HCT116 (cell line): ENCODE measurements around the gene MED6. TPM values are rescaled to one million over a fixed set of nuclear protein-coding genes. Genes with fewer than 3 reads are reported as not detected.

Experiments
- ATAC-seq: fragments of 200-7000 bp; cut with Tn5 transposase; 2 replicates; pipeline ENCODE4 v1.9.1; 2020; ENCODE audit warnings: mild to moderate bottlenecking, moderate library complexity
- BruUV-seq: library from RNA; stranded (reverse); fragments of 400-500 nt; replicated peaks from 2 replicates; lab custom pipeline; 2021; lab: Mats Ljungman, UMichigan
- CTCF ChIA-PET: fragments of 300-600 bp; sonication (Branson Sonifier 250); formaldehyde crosslinking; loops from one replicate; lab custom pipeline; 2021; ENCODE audit warnings: antibody characterized with exemption; lab: Charles Lee
- POLR2A ChIA-PET: fragments of 300-600, 350-600 bp; sonication (Branson Sonifier 250); formaldehyde crosslinking; loops from one replicate; lab custom pipeline; 2021; ENCODE audit warnings: antibody characterized with exemption; lab: Charles Lee
- RAD21 ChIA-PET, 2 experiments: fragments of 300-600 bp; sonication (Branson Sonifier 250); formaldehyde crosslinking; loops; one replicate each; lab custom pipeline; 2023; ENCODE audit warnings: low total read pairs in 2 of 2; ENCODE audit not compliant: uncharacterized antibody in 2 of 2, unreplicated experiment in 2 of 2, low non-redundant PET in 1 of 2; lab: Charles Lee
- DNase-seq: peaks from one replicate; pipeline ENCODE4 v3.0.0-alpha.2; 2010; ENCODE audit warnings: low read depth, low spot score
- H2AFZ ChIP-seq: fragments of 200-600 bp; shearing (Covaris generic), sonication (generic); 2 replicates; pipeline ENCODE4 v1.6.1; 2017; ENCODE audit warnings: low read depth, mixed run types, mixed read lengths, antibody characterized with exemption, low read length; ENCODE audit not compliant: poor library complexity, severe bottlenecking
- H3K27ac ChIP-seq: 2 replicates; pipeline ENCODE4 v1.5.1; 2012; ENCODE audit warnings: low read depth, low read length
- H3K27me3 ChIP-seq: fragments of 200-600 bp; sonication (generic); 2 replicates; pipeline ENCODE4 v1.6.1; 2016; ENCODE audit warnings: mixed run types, low read length, mixed read lengths; ENCODE audit not compliant: insufficient read depth
- H3K36me3 ChIP-seq, 2 experiments: fragments of 200-500 bp in 1 of 2; fragments of 200-600 bp in 1 of 2; sonication (Bioruptor generic) in 1 of 2; sonication (generic) in 1 of 2; 2 replicates each; pipeline versions ENCODE4 v1.5.1 to v1.6.1; 2014 to 2016; ENCODE audit warnings: low read length in 2 of 2, inconsistent platforms in 1 of 2, mixed read lengths in 1 of 2, mixed run types in 1 of 2; ENCODE audit not compliant: insufficient read depth in 2 of 2, control insufficient read depth in 1 of 2
- H3K4me1 ChIP-seq, 2 experiments: fragments of 200-600 bp in 1 of 2; sonication (generic) in 1 of 2; 2 replicates each; pipeline versions ENCODE4 v1.5.1 to v1.6.1; 2012 to 2017; ENCODE audit warnings: low read length in 2 of 2, inconsistent platforms in 1 of 2, mild to moderate bottlenecking in 1 of 2, mixed read lengths in 1 of 2, mixed run types in 1 of 2, moderate library complexity in 1 of 2; ENCODE audit not compliant: insufficient read depth in 2 of 2, control insufficient read depth in 1 of 2
- H3K4me2 ChIP-seq: fragments of 200-600 bp; sonication (generic); 2 replicates; pipeline ENCODE4 v1.6.1; 2017; ENCODE audit warnings: mixed run types, low read length, mixed read lengths
- H3K4me3 ChIP-seq, 2 experiments: fragments of 200-600 bp in 1 of 2; sonication (generic) in 1 of 2; replicated peaks in 1 of 2; 2 replicates each; pipeline ENCODE4 v1.5.1; 2011 to 2016; ENCODE audit warnings: low read length in 2 of 2, control low read depth in 1 of 2, low read depth in 1 of 2, mild to moderate bottlenecking in 1 of 2, mixed read lengths in 1 of 2, mixed run types in 1 of 2
- H3K79me2 ChIP-seq: fragments of 200-600 bp; sonication (generic); 2 replicates; pipeline ENCODE4 v1.6.1; 2017; ENCODE audit warnings: mild to moderate bottlenecking, mixed run types, low read length, moderate library complexity, mixed read lengths; ENCODE audit not compliant: insufficient read depth
- H3K9ac ChIP-seq: fragments of 200-600 bp; sonication (generic); 2 replicates; pipeline ENCODE4 v1.6.1; 2016; ENCODE audit warnings: low read length, mixed read lengths
- H3K9me2 ChIP-seq: fragments of 200-600 bp; sonication (generic), shearing (Covaris generic); 2 replicates; pipeline ENCODE4 v1.6.1; 2017; ENCODE audit warnings: mixed run types, mild to moderate bottlenecking, moderate library complexity; ENCODE audit not compliant: insufficient read depth
- H3K9me3 ChIP-seq, 2 experiments: fragments of 200-500 bp in 1 of 2; fragments of 200-600 bp in 1 of 2; sonication (Bioruptor generic) in 1 of 2; sonication (generic) in 1 of 2; 2 replicates each; pipeline ENCODE4 v1.6.1; 2014 to 2017; ENCODE audit warnings: low read length in 2 of 2, mixed read lengths in 2 of 2, inconsistent platforms in 1 of 2, low read depth in 1 of 2, mild to moderate bottlenecking in 1 of 2, mixed run types in 1 of 2, moderate library complexity in 1 of 2; ENCODE audit not compliant: control insufficient read depth in 1 of 2, insufficient read depth in 1 of 2
- H4K20me1 ChIP-seq: fragments of 200-600 bp; sonication (generic), shearing (Covaris generic); 2 replicates; pipeline ENCODE4 v1.6.1; 2017; ENCODE audit warnings: mixed run types, mild to moderate bottlenecking, moderate library complexity; ENCODE audit not compliant: insufficient read depth
- ATF3 ChIP-seq: IDR thresholded peaks from 2 replicates; pipeline ENCODE4 v1.6.1; 2012
- CBX3 ChIP-seq: IDR thresholded peaks from 2 replicates; pipeline ENCODE4 v1.6.1; 2012; ENCODE audit warnings: low read depth
- CEBPB ChIP-seq: IDR thresholded peaks from 2 replicates; pipeline ENCODE4 v1.6.1; 2012; ENCODE audit warnings: low read depth
- CTCF ChIP-seq, 3 experiments: fragments of 200-600 bp in 1 of 3; sonication (generic) in 1 of 3; IDR thresholded peaks in 2 of 3; conservative IDR thresholded peaks in 1 of 3; 2 replicates each; pipeline ENCODE4 v1.5.1; 2012 to 2017; ENCODE audit warnings: low read depth in 2 of 3, low read length in 2 of 3, antibody characterized with exemption in 1 of 3, borderline replicate concordance in 1 of 3, control low read depth in 1 of 3, mild to moderate bottlenecking in 1 of 3, mixed read lengths in 1 of 3, mixed run types in 1 of 3, moderate library complexity in 1 of 3; ENCODE audit not compliant: insufficient read depth in 1 of 3
- EGR1 ChIP-seq: IDR thresholded peaks from 2 replicates; pipeline ENCODE4 v1.6.1; 2012; ENCODE audit warnings: low read depth
- ELF1 ChIP-seq: IDR thresholded peaks from 2 replicates; pipeline ENCODE4 v1.6.1; 2012; ENCODE audit warnings: low read depth, borderline replicate concordance
- EZH2 ChIP-seq: fragments of 200-600 bp; sonication (generic); IDR thresholded peaks from 2 replicates; pipeline ENCODE4 v1.6.1; 2017; ENCODE audit warnings: antibody characterized with exemption, mixed run types
- EZH2phosphoT487 ChIP-seq: fragments of 200-600 bp; IDR thresholded peaks from 2 replicates; pipeline ENCODE4 v1.6.1; 2018; ENCODE audit warnings: antibody characterized with exemption, borderline replicate concordance
- FOSL1 ChIP-seq: IDR thresholded peaks from 2 replicates; pipeline ENCODE4 v1.6.1; 2012; ENCODE audit warnings: low read depth
- JUND ChIP-seq: IDR thresholded peaks from 2 replicates; pipeline ENCODE4 v1.6.1; 2012
- MAX ChIP-seq: IDR thresholded peaks from 2 replicates; pipeline ENCODE4 v1.6.1; 2012
- POLR2AphosphoS5 ChIP-seq: IDR thresholded peaks from 2 replicates; pipeline ENCODE4 v1.6.1; 2011; ENCODE audit warnings: mild to moderate bottlenecking, low read depth, low read length, moderate library complexity
- RAD21 ChIP-seq: IDR thresholded peaks from 2 replicates; pipeline ENCODE4 v1.6.1; 2012; ENCODE audit warnings: low read depth, mild to moderate bottlenecking
- REST ChIP-seq: IDR thresholded peaks from 2 replicates; pipeline ENCODE4 v1.6.1; 2012; ENCODE audit warnings: low read depth
- SIN3A ChIP-seq: IDR thresholded peaks from 2 replicates; pipeline ENCODE4 v1.6.1; 2012; ENCODE audit warnings: low read depth
- SRF ChIP-seq: IDR thresholded peaks from 2 replicates; pipeline ENCODE4 v1.6.1; 2012; ENCODE audit warnings: low read depth
- TCF7L2 ChIP-seq: IDR thresholded peaks from 2 replicates; pipeline ENCODE4 v1.7.0; 2011; ENCODE audit warnings: borderline replicate concordance, inconsistent platforms; ENCODE audit not compliant: insufficient read depth, insufficient read length; ENCODE audit errors: extremely low read depth
- YY1 ChIP-seq: IDR thresholded peaks from 2 replicates; pipeline ENCODE4 v1.6.1; 2011; ENCODE audit warnings: low read length, low read depth, moderate library complexity, mild to moderate bottlenecking; ENCODE audit not compliant: insufficient replicate concordance; ENCODE audit errors: extremely low read depth
- ZBTB33 ChIP-seq: IDR thresholded peaks from 2 replicates; pipeline ENCODE4 v1.6.1; 2011; ENCODE audit warnings: mild to moderate bottlenecking, low read length, moderate library complexity; ENCODE audit not compliant: insufficient replicate concordance; ENCODE audit errors: extremely low read depth
- ZFX ChIP-seq: fragments of 450-650 bp; IDR thresholded peaks from 2 replicates; pipeline ENCODE4 v1.6.1; 2017
- intact Hi-C: fragments of 100-400 bp; cut with micrococcal nuclease; formaldehyde crosslinking; loops from 2 replicates; pipeline ENCODE4 v1.10.0; 2022
- total RNA-seq: library from RNA; stranded (reverse); gene quantifications from one replicate; pipeline ENCODE4 v1.2.1, GENCODE V29; 2021; ENCODE audit not compliant: unreplicated experiment

MED6 gene
- total RNA-seq, 1 experiment from 2014 or later, result 39.6 TPM

GRCh38 chr14:70573050-70573449, 27.4 kb downstream of the MED6 start:
- no peaks in the 10 kb centered on the region for H3K27me3 ChIP-seq
- H3K27ac ChIP-seq, result no peak overlapping the region
- ChIA-PET RAD21 (no interaction called here), CTCF (no interaction called here), POLR2A (no interaction called here)
- no peak overlapping the region for H3K9ac ChIP-seq
- no peak for DNase-seq
- H3K9me2 ChIP-seq, result no peaks in the 10 kb centered on the region
- H3K4me3 ChIP-seq, result no peak overlapping the region
- H3K36me3 ChIP-seq, result no peaks in the 10 kb centered on the region
- no TSS peak for BruUV-seq
- intact Hi-C loops, result no loop called here
- ATAC-seq, result no peak
- H3K9me3 ChIP-seq, result no peaks in the 10 kb centered on the region
- no peaks in the 10 kb centered on the region for H3K4me1 ChIP-seq
- no peak overlapping the region for H2AFZ ChIP-seq
- H4K20me1 ChIP-seq, result peaks cover 2% of the 10 kb centered on the region; the same call in 1 of the 2 replicates
- H3K79me2 ChIP-seq, result no peaks in the 10 kb centered on the region
- no peak for TF ChIP-seq EZH2phosphoT487
- no peak for TF ChIP-seq YY1
- TF ChIP-seq ZBTB33, result no peak
- TF ChIP-seq ZFX, result no peak
- TF ChIP-seq ELF1, result no peak
- no peak for TF ChIP-seq CEBPB
- no peak for TF ChIP-seq EZH2
- no peak for TF ChIP-seq CTCF (IDR thresholded peaks at IDR 0.05 in 2 of 3, conservative IDR thresholded peaks at IDR 0.05 in 1 of 3; ENCODE audit: borderline replicate concordance in 1 of 3, insufficient read depth in 1 of 3, low read depth in 2 of 3, low read length in 2 of 3)
- no peak for TF ChIP-seq SRF
- TF ChIP-seq TCF7L2, result no peak
- TF ChIP-seq SIN3A, result no peak
- no peak for TF ChIP-seq MAX
- no peak for TF ChIP-seq REST
- no peak for TF ChIP-seq RAD21
- no peak for TF ChIP-seq CBX3
- TF ChIP-seq ATF3, result no peak
- no peak for TF ChIP-seq JUND
- TF ChIP-seq POLR2AphosphoS5, result no peak
- no peak for TF ChIP-seq FOSL1
- TF ChIP-seq EGR1, result no peak
- H3K4me2 ChIP-seq, result no peak overlapping the region
